ENCODE measurements around the gene ALDH8A1.

Gene ALDH8A1

DNA sequence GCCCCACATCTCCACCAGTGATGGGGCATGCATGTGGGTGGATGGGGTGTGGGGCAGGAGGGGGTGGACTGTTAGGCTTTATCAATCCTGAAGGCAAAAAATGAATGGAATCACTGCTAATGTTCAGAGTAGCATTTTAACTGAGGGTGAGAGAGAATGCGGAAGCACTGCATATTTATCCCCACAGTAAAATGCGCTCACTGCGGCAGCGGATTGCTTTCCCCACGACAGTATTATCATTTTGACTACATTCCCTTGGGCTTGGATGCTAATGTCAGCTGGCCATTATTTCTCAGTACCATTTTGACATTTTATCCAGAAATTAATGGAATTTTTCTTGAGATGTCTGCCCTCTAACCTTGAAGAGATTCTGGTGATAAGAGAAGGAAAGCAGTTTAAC, 13.4 kb downstream of the ALDH8A1 start:
- H3K4me1 ChIP-seq (ENCODE audit: control insufficient read depth in 2 of 2, insufficient read depth in 2 of 2, low read length in 2 of 2): no peaks in the 10 kb centered on the region
- no peaks in the 10 kb centered on the region for H3K36me3 ChIP-seq (ENCODE audit: control insufficient read depth in 2 of 2, insufficient read depth in 2 of 2, low read length in 2 of 2)
- no peak overlapping the region for H3K9ac ChIP-seq (ENCODE audit: low read depth in 1 of 2, low read length in 2 of 2)
- H3K4me3 ChIP-seq (ENCODE audit: low read length in 2 of 2): no peak overlapping the region
- no peaks in the 10 kb centered on the region for H3K9me3 ChIP-seq (ENCODE audit: control insufficient read depth in 2 of 2, low read length in 2 of 2)
- H3K27ac ChIP-seq (ENCODE audit: low read depth in 2 of 2, low read length in 2 of 2): no peak overlapping the region
- H3K27me3 ChIP-seq (ENCODE audit: control insufficient read depth in 2 of 2, insufficient read depth in 2 of 2, low read length in 2 of 2): no peaks in the 10 kb centered on the region

DNA sequence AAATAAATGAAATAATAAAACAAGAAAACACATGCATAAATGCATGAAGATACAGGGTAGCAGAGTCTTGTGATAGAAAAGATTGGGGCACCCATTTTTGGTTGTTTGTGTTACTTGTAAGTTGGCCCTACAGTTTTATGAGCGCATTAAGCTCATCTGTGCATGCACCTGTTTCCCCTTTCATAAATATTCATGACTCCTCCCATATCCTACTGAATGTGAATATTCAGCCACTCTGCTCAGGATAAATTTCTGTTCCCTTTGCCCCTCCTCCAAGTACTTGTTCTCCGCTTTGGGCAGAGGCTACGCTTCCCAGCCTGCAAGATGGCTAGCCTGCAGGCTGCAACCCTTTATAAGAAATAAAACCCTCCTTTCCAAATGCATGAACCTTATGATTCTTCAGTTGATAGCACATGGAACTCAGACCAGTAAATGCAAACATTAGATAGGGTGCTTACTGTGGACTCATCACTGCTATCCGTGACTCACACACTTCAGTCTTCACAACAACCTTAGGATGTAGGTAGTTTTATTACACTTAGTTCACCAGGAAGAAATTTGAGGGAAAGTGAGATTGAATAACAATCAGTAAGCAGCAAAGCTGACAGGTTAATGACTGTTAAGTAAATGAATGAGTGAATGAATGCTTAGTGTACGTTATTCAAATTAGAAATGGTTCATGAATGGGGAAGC, 15.0 kb downstream of the ALDH8A1 start:
- Histone ChIP-seq H3K4me3 (ENCODE audit: low read length in 2 of 2) (no peak overlapping the region), H3K9me3 (ENCODE audit: control insufficient read depth in 2 of 2, low read length in 2 of 2) (no peaks in the 10 kb centered on the region)

DNA sequence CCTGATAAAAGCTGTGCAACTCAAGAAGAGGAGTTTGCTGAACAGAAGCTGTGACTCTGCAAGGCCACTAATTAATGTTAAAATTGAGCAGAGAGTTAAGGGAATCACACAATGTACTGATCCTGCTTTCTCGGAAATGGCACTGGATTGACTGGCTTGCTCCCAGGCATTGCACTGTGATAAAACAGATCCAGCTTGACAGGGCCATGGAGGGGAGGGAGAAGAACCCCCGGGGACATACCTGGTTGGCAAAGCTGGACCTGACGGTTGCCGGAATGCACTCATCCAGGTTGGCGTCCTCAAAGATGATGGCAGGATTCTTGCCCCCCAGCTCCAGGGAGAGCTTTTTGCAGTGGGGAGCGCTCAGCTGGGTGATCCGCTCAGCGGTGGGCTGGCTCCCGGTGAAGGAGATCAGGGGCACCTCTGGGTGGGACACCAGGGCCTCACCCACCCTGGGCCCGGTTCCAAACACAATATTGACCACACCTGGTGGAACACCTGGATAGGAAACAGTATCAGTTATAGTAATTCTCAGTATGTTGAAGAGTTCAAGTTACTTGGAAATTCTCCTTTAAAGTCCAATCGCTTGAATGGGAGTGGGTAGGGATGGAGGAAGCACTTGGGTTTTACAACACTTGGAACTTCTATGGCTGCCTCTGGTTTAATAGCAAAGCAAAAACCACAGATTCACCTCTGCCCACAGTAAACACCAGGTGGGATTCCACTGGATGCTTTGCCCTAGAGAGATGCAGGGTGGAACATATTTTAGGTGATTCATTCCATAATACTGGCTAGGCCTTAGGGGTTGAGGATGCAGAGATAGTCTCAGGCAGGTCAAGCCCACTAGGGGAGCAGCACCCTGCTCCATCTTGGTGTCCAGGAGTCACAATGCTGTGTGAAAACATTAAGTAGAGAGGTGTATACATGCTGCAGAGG, 17.1 kb downstream of the ALDH8A1 start:
- Histone ChIP-seq H3K9ac (ENCODE audit: low read depth in 1 of 2, low read length in 2 of 2) (no peak overlapping the region), H3K27me3 (ENCODE audit: control insufficient read depth in 2 of 2, insufficient read depth in 2 of 2, low read length in 2 of 2) (no peaks in the 10 kb centered on the region), H3K27ac (ENCODE audit: low read depth in 2 of 2, low read length in 2 of 2) (no peak overlapping the region), H3K36me3 (ENCODE audit: control insufficient read depth in 2 of 2, insufficient read depth in 2 of 2, low read length in 2 of 2) (no peaks in the 10 kb centered on the region), H3K9me3 (ENCODE audit: control insufficient read depth in 2 of 2, low read length in 2 of 2) (no peaks in the 10 kb centered on the region), H3K4me1 (ENCODE audit: control insufficient read depth in 2 of 2, insufficient read depth in 2 of 2, low read length in 2 of 2) (no peaks in the 10 kb centered on the region), H3K4me3 (ENCODE audit: low read length in 2 of 2) (no peak overlapping the region)

More for the DNA sequence above, 15.0 kb downstream of the ALDH8A1 start:
- no peak overlapping the region for H3K9ac ChIP-seq (ENCODE audit: low read depth in 1 of 2, low read length in 2 of 2)
- H3K27ac ChIP-seq (ENCODE audit: low read depth in 2 of 2, low read length in 2 of 2): no peak overlapping the region
- no peaks in the 10 kb centered on the region for H3K36me3 ChIP-seq (ENCODE audit: control insufficient read depth in 2 of 2, insufficient read depth in 2 of 2, low read length in 2 of 2)
- no peaks in the 10 kb centered on the region for H3K4me1 ChIP-seq (ENCODE audit: control insufficient read depth in 2 of 2, insufficient read depth in 2 of 2, low read length in 2 of 2)
- no peaks in the 10 kb centered on the region for H3K27me3 ChIP-seq (ENCODE audit: control insufficient read depth in 2 of 2, insufficient read depth in 2 of 2, low read length in 2 of 2)

DNA sequence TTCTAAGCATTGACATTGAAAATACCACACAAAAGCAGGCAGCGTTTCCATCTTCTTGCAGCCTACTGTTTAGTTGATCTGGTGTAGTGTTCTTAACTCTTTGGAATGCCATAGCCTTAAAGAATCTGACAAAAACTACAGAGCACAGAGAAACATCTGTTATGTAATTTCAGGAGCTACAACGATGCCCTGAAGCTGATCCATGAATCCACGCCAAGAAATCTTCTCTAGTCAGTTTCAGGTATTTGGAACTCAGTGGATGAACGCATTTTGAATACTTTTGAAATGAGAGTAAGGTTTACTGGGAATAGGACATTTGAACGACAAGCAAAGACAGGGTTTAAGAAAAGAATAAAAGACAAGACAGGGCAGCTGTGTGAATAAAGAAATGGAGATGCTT, 17.8 kb downstream of the ALDH8A1 start:
- H3K36me3 ChIP-seq (ENCODE audit: control insufficient read depth in 2 of 2, insufficient read depth in 2 of 2, low read length in 2 of 2): no peaks in the 10 kb centered on the region
- H3K9ac ChIP-seq (ENCODE audit: low read depth in 1 of 2, low read length in 2 of 2): no peak overlapping the region
- no peaks in the 10 kb centered on the region for H3K9me3 ChIP-seq (ENCODE audit: control insufficient read depth in 2 of 2, low read length in 2 of 2)
- no peak overlapping the region for H3K4me3 ChIP-seq (ENCODE audit: low read length in 2 of 2)
- no peak overlapping the region for H3K27ac ChIP-seq (ENCODE audit: low read depth in 2 of 2, low read length in 2 of 2)
- no peaks in the 10 kb centered on the region for H3K4me1 ChIP-seq (ENCODE audit: control insufficient read depth in 2 of 2, insufficient read depth in 2 of 2, low read length in 2 of 2)
- H3K27me3 ChIP-seq (ENCODE audit: control insufficient read depth in 2 of 2, insufficient read depth in 2 of 2, low read length in 2 of 2): no peaks in the 10 kb centered on the region

DNA sequence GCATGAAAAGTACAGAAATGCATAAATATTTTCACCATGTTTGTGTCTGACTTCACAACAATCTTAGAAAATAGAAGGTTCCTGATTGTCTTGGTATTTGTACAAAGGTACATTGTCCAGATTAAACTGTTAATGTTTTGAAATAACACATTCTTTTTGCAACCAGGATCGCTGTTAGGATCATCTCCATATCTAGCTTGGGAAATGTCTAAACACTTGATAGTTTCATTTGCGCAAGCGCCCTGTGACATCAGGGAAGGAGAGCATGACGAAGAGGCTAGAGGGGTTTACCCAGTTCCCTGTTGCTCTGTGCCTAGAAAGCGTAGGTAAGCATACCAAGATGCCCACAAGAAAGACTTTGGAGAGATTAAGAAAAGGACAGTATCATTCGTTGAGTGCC, 19.4 kb downstream of the ALDH8A1 start:
- Histone ChIP-seq H3K9me3 (ENCODE audit: control insufficient read depth in 2 of 2, low read length in 2 of 2) (no peaks in the 10 kb centered on the region), H3K9ac (ENCODE audit: low read depth in 1 of 2, low read length in 2 of 2) (no peak overlapping the region), H3K27me3 (ENCODE audit: control insufficient read depth in 2 of 2, insufficient read depth in 2 of 2, low read length in 2 of 2) (no peaks in the 10 kb centered on the region), H3K4me1 (ENCODE audit: control insufficient read depth in 2 of 2, insufficient read depth in 2 of 2, low read length in 2 of 2) (no peaks in the 10 kb centered on the region), H3K36me3 (ENCODE audit: control insufficient read depth in 2 of 2, insufficient read depth in 2 of 2, low read length in 2 of 2) (no peaks in the 10 kb centered on the region), H3K4me3 (ENCODE audit: low read length in 2 of 2) (no peak overlapping the region), H3K27ac (ENCODE audit: low read depth in 2 of 2, low read length in 2 of 2) (no peak overlapping the region)

DNA sequence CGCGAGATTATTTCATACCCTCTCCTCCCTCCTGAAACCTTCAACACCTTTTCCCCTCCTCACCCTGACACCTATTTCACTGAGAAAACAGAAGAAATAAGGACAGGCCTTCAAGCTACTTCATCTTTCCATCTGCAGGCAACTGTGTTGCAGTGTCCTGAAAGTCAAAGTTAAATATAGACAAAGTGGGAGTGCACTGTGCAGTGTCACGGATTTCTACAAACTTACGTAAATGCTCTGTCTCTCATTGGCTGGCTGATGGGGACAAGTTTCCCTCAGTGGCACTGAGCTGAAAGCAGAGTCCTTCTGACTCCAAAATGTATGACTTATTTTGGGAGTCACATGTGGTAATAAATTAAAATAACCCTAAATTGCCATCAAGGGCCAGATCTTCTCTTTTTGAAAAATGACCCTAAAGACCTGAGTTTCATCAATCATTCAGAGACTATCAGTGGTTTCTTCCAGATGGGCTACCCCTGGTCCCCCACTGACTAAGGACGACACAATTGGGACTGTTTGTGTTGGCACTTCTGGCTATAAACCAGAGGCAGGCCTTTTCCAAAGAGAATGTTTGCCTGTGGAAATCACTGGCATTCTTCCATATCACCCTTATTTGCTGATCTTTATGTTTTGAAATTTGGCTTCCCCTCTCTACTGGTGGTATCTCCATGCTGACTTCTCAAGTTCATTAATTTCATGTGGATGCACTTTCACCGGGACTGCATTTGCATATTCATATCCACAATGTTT, 21.6 kb downstream of the ALDH8A1 start:
- Histone ChIP-seq H3K9me3 (ENCODE audit: control insufficient read depth in 2 of 2, low read length in 2 of 2) (no peaks in the 10 kb centered on the region), H3K36me3 (ENCODE audit: control insufficient read depth in 2 of 2, insufficient read depth in 2 of 2, low read length in 2 of 2) (no peaks in the 10 kb centered on the region), H3K27ac (ENCODE audit: low read depth in 2 of 2, low read length in 2 of 2) (no peak overlapping the region), H3K9ac (ENCODE audit: low read depth in 1 of 2, low read length in 2 of 2) (no peak overlapping the region), H3K27me3 (ENCODE audit: control insufficient read depth in 2 of 2, insufficient read depth in 2 of 2, low read length in 2 of 2) (no peaks in the 10 kb centered on the region), H3K4me3 (ENCODE audit: low read length in 2 of 2) (no peak overlapping the region), H3K4me1 (ENCODE audit: control insufficient read depth in 2 of 2, insufficient read depth in 2 of 2, low read length in 2 of 2) (no peaks in the 10 kb centered on the region)

- no peaks in the 10 kb centered on the region for H3K27me3 ChIP-seq (ENCODE audit: control insufficient read depth in 2 of 2, insufficient read depth in 2 of 2, low read length in 2 of 2)
- no peaks in the 10 kb centered on the region for H3K36me3 ChIP-seq (ENCODE audit: control insufficient read depth in 2 of 2, insufficient read depth in 2 of 2, low read length in 2 of 2)
- no peak overlapping the region for H3K27ac ChIP-seq (ENCODE audit: low read depth in 2 of 2, low read length in 2 of 2)
- H3K4me1 ChIP-seq (ENCODE audit: control insufficient read depth in 2 of 2, insufficient read depth in 2 of 2, low read length in 2 of 2): no peaks in the 10 kb centered on the region
- no peak overlapping the region for H3K4me3 ChIP-seq (ENCODE audit: low read length in 2 of 2)
- H3K9ac ChIP-seq (ENCODE audit: low read depth in 1 of 2, low read length in 2 of 2): no peak overlapping the region
- no peaks in the 10 kb centered on the region for H3K9me3 ChIP-seq (ENCODE audit: control insufficient read depth in 2 of 2, low read length in 2 of 2)
Measured at GRCh38 chr6:134925800-134926199, 24.1 kb downstream of the ALDH8A1 start.

DNA sequence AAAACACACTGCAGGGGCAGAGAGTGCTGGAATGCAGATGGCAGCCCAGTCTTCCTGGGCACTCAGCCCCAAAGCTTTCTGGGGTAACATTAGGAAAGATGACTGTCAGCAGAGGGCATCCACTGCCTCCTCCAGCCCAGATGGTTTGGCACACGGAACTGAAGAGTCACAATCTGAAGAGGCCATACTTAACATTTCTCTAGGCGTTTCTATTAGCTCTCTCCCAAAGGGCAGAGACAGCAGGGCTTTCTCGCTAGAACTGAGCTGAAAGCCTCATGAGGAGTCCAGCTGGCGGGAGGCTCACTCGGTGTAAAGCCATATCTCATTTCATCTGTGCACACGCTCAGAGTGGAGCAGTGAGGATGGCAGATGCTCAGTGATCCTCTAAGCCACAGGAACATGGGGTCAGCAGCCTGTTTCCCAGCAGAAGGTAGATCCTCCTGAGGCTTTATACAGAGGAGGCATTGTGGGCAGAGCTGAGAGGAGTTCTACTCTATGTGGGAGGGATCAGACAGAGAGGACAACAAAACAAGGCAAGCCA, 28.1 kb downstream of the ALDH8A1 start:
- no peaks in the 10 kb centered on the region for H3K36me3 ChIP-seq (ENCODE audit: control insufficient read depth in 2 of 2, insufficient read depth in 2 of 2, low read length in 2 of 2)
- H3K9me3 ChIP-seq (ENCODE audit: control insufficient read depth in 2 of 2, low read length in 2 of 2): no peaks in the 10 kb centered on the region
- H3K27me3 ChIP-seq (ENCODE audit: control insufficient read depth in 2 of 2, insufficient read depth in 2 of 2, low read length in 2 of 2): no peaks in the 10 kb centered on the region
- no peak overlapping the region for H3K27ac ChIP-seq (ENCODE audit: low read depth in 2 of 2, low read length in 2 of 2)
- no peak overlapping the region for H3K4me3 ChIP-seq (ENCODE audit: low read length in 2 of 2)
- H3K4me1 ChIP-seq (ENCODE audit: control insufficient read depth in 2 of 2, insufficient read depth in 2 of 2, low read length in 2 of 2): no peaks in the 10 kb centered on the region
- no peak overlapping the region for H3K9ac ChIP-seq (ENCODE audit: low read depth in 1 of 2, low read length in 2 of 2)

- Histone ChIP-seq H3K9ac (ENCODE audit: low read depth in 1 of 2, low read length in 2 of 2) (no peak overlapping the region), H3K36me3 (ENCODE audit: control insufficient read depth in 2 of 2, insufficient read depth in 2 of 2, low read length in 2 of 2) (no peaks in the 10 kb centered on the region), H3K27me3 (ENCODE audit: control insufficient read depth in 2 of 2, insufficient read depth in 2 of 2, low read length in 2 of 2) (no peaks in the 10 kb centered on the region), H3K27ac (ENCODE audit: low read depth in 2 of 2, low read length in 2 of 2) (no peak overlapping the region), H3K4me3 (ENCODE audit: low read length in 2 of 2) (no peak overlapping the region), H3K9me3 (ENCODE audit: control insufficient read depth in 2 of 2, low read length in 2 of 2) (no peaks in the 10 kb centered on the region), H3K4me1 (ENCODE audit: control insufficient read depth in 2 of 2, insufficient read depth in 2 of 2, low read length in 2 of 2) (no peaks in the 10 kb centered on the region)
Measured at GRCh38 chr6:134921276-134921675, 28.6 kb downstream of the ALDH8A1 start.

DNA sequence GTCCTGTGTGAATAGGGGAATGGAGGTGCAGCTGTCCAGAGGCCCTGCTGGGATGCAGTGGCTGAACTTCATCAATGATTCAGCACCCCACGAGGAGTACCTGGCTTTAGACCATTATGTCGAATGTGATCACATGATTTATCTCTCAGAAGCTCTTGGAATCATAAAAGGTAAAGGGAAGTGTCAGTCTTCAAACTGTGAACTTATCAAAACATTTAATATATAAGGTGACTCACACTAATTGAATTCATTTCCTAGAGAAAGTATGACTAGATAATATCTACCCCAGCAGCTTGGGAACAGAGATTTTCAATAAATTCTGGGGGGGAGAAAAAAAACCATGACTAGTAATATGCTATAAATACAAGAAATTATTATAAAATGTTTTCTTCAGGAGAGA, 29.5 kb downstream of the ALDH8A1 start:
- no peaks in the 10 kb centered on the region for H3K9me3 ChIP-seq (ENCODE audit: control insufficient read depth in 2 of 2, low read length in 2 of 2)
- H3K4me3 ChIP-seq (ENCODE audit: low read length in 2 of 2): no peak overlapping the region
- no peak overlapping the region for H3K9ac ChIP-seq (ENCODE audit: low read depth in 1 of 2, low read length in 2 of 2)
- no peaks in the 10 kb centered on the region for H3K36me3 ChIP-seq (ENCODE audit: control insufficient read depth in 2 of 2, insufficient read depth in 2 of 2, low read length in 2 of 2)
- H3K27ac ChIP-seq (ENCODE audit: low read depth in 2 of 2, low read length in 2 of 2): no peak overlapping the region
- H3K27me3 ChIP-seq (ENCODE audit: control insufficient read depth in 2 of 2, insufficient read depth in 2 of 2, low read length in 2 of 2): no peaks in the 10 kb centered on the region
- H3K4me1 ChIP-seq (ENCODE audit: control insufficient read depth in 2 of 2, insufficient read depth in 2 of 2, low read length in 2 of 2): no peaks in the 10 kb centered on the region

All from mucosa of rectum (tissue), 2 donors.